ENCODE measurements around the gene ADRA2B. TPM values are rescaled to one million over a fixed set of nuclear protein-coding genes. Genes with fewer than 3 reads are reported as not detected.

Gene ADRA2B
- total and polyA plus RNA-seq, 2 experiments from 2014 or later, result 0.66 to 0.87 TPM

DNA sequence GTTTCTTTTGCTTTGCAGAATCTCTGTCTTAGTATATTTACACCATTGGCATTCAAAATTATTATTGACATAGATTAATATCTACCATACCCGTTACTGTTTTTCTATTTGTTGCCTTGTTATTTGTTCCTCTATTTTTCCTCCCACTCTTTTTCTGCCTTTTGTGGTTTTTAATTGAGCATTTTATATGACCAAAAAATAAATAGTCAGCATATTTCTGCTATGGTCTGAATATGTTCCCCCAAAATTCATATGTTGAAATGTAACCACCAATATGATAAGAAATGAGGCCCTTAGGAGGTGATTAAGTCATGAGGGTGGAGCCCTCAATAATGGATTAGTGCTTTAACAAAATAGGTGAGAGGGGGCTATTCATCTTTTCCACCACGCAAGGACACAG is 35.3 kb downstream of the ADRA2B start:
- Histone ChIP-seq H3K79me2 (no peaks in the 10 kb centered on the region), H4K20me1 (ENCODE audit: insufficient read depth, poor library complexity, severe bottlenecking) (no peaks in the 10 kb centered on the region), H3K36me3 (replicated peaks; ENCODE audit: insufficient read depth, low read depth) (no peaks in the 10 kb centered on the region), H3K4me3 (no peak overlapping the region), H3K27ac (no peak overlapping the region), H2AFZ (no peak overlapping the region), H3K4me1 (ENCODE audit: insufficient read depth) (no peaks in the 10 kb centered on the region), H3K9me2 (replicated peaks; ENCODE audit: insufficient read depth) (no peaks in the 10 kb centered on the region), H3K27me3 (no peaks in the 10 kb centered on the region), H3K4me2 (no peak overlapping the region), H3K9me3 (ENCODE audit: low read depth) (no peaks in the 10 kb centered on the region)
- no peak for DNase-seq (ENCODE audit: low spot score)
- TF ChIP-seq CTCF (IDR thresholded peaks at IDR 0.05; ENCODE audit: poor library complexity), result no peak
- TF ChIP-seq EZH2 (IDR thresholded peaks at IDR 0.05; ENCODE audit: borderline replicate concordance), result no peak
- TF ChIP-seq EZH2phosphoT487 (IDR thresholded peaks at IDR 0.05; ENCODE audit: low read depth, severe bottlenecking, unreplicated experiment), result no peak
- WGBS (ENCODE audit: low lambda C conversion rate, missing lambda C conversion rate), result 93% methylated on average over 2 of the region's 2 CpGs

DNA sequence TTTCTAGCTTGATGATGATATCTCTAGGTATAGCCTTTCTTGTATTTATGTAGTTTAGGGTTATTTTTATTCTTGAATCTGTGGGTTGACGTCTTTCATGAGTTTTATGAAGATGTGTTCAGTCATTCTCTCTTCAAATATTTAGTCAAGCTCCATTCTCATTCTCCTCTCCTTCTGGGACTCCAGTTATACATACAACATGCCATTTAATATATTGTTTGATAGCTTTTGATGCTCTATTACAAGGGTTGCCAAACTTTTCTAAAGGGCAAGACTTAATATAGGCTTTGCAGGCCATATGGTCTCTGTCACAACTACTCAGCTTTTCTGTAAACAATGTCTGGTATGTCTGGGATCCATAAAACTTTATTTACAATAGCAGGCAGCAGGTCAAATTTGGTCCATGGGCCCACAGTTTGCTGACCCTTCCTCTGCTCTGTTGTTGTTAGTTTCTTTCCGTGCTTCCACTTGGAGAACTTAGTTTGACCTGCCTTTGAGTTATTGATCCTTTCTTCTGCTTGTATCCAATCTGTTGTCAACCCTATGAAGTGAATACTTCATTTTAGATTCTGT is 41.1 kb downstream of the ADRA2B start:
- Histone ChIP-seq H3K4me2 (no peak overlapping the region), H4K20me1 (ENCODE audit: insufficient read depth, poor library complexity, severe bottlenecking) (no peaks in the 10 kb centered on the region), H3K36me3 (replicated peaks; ENCODE audit: insufficient read depth, low read depth) (no peaks in the 10 kb centered on the region), H3K27me3 (no peaks in the 10 kb centered on the region), H3K4me1 (ENCODE audit: insufficient read depth) (no peaks in the 10 kb centered on the region), H3K9me3 (ENCODE audit: low read depth) (no peaks in the 10 kb centered on the region), H3K79me2 (no peaks in the 10 kb centered on the region), H3K27ac (no peak overlapping the region), H3K4me3 (no peak overlapping the region), H2AFZ (no peak overlapping the region), H3K9me2 (replicated peaks; ENCODE audit: insufficient read depth) (no peaks in the 10 kb centered on the region)
- 85% methylated on average over 2 of the region's 2 CpGs for WGBS (ENCODE audit: low lambda C conversion rate, missing lambda C conversion rate)
- DNase-seq (ENCODE audit: low spot score), result no peak
- TF ChIP-seq EZH2 (IDR thresholded peaks at IDR 0.05; ENCODE audit: borderline replicate concordance), result no peak
- TF ChIP-seq EZH2phosphoT487 (IDR thresholded peaks at IDR 0.05; ENCODE audit: low read depth, severe bottlenecking, unreplicated experiment), result no peak
- no peak for TF ChIP-seq CTCF (IDR thresholded peaks at IDR 0.05; ENCODE audit: poor library complexity)

- TF ChIP-seq EZH2phosphoT487 (IDR thresholded peaks at IDR 0.05; ENCODE audit: low read depth, severe bottlenecking, unreplicated experiment), result no peak
- no peak for TF ChIP-seq EZH2 (IDR thresholded peaks at IDR 0.05; ENCODE audit: borderline replicate concordance)
- H3K4me2 ChIP-seq, result no peak overlapping the region
- no peak overlapping the region for H3K4me3 ChIP-seq
- no peak for DNase-seq (ENCODE audit: low spot score)
- H3K27me3 ChIP-seq, result no peaks in the 10 kb centered on the region
- no peak overlapping the region for H3K27ac ChIP-seq
- no peaks in the 10 kb centered on the region for H3K9me3 ChIP-seq (ENCODE audit: low read depth)
- H3K4me1 ChIP-seq (ENCODE audit: insufficient read depth), result no peaks in the 10 kb centered on the region
- no peaks in the 10 kb centered on the region for H3K36me3 ChIP-seq (replicated peaks; ENCODE audit: insufficient read depth, low read depth)
- no peak overlapping the region for H2AFZ ChIP-seq
- no peaks in the 10 kb centered on the region for H4K20me1 ChIP-seq (ENCODE audit: insufficient read depth, poor library complexity, severe bottlenecking)
- WGBS (ENCODE audit: low lambda C conversion rate, missing lambda C conversion rate), result 76% methylated on average over 6 of the region's 6 CpGs
- no peaks in the 10 kb centered on the region for H3K9me2 ChIP-seq (replicated peaks; ENCODE audit: insufficient read depth)
- H3K79me2 ChIP-seq, result no peaks in the 10 kb centered on the region
These were observed 42.2 kb downstream of the ADRA2B start for GRCh38 chr2:96074156-96074555.

GRCh38 chr2:96073170-96073775 is 43.1 kb downstream of the ADRA2B start:
- Histone ChIP-seq H4K20me1 (ENCODE audit: insufficient read depth, poor library complexity, severe bottlenecking) (no peaks in the 10 kb centered on the region), H3K4me1 (ENCODE audit: insufficient read depth) (no peaks in the 10 kb centered on the region), H3K4me3 (no peak overlapping the region), H3K9me2 (replicated peaks; ENCODE audit: insufficient read depth) (no peaks in the 10 kb centered on the region), H3K36me3 (replicated peaks; ENCODE audit: insufficient read depth, low read depth) (no peaks in the 10 kb centered on the region), H3K27ac (no peak overlapping the region), H3K9me3 (ENCODE audit: low read depth) (no peaks in the 10 kb centered on the region), H3K4me2 (no peak overlapping the region), H3K27me3 (no peaks in the 10 kb centered on the region), H3K79me2 (no peaks in the 10 kb centered on the region), H2AFZ (no peak overlapping the region)
- TF ChIP-seq CTCF (IDR thresholded peaks at IDR 0.05; ENCODE audit: poor library complexity) (no peak), EZH2 (IDR thresholded peaks at IDR 0.05; ENCODE audit: borderline replicate concordance) (no peak), EZH2phosphoT487 (IDR thresholded peaks at IDR 0.05; ENCODE audit: low read depth, severe bottlenecking, unreplicated experiment) (no peak)
- 73% methylated on average over 7 of the region's 7 CpGs for WGBS (ENCODE audit: low lambda C conversion rate, missing lambda C conversion rate)
- DNase-seq (ENCODE audit: low spot score), result no peak
